Karpas-422 (cell line): ENCODE measurements around the gene NWD2. TPM values are rescaled to one million over a fixed set of nuclear protein-coding genes. Genes with fewer than 3 reads are reported as not detected.

Experiments used
- DNase-seq: peaks from one replicate; pipeline ENCODE4 v3.0.0-alpha.2; 2015
- H2AFZ ChIP-seq: fragments of 200-600 bp; sonication (generic); 2 replicates; pipeline ENCODE4 v1.6.1; 2014; ENCODE audit warnings: antibody characterized with exemption, low read length, mixed read lengths
- H3K27ac ChIP-seq: fragments of 200-600 bp; sonication (generic); 2 replicates; pipeline ENCODE4 v1.5.1; 2014; ENCODE audit warnings: mild to moderate bottlenecking, low read length, moderate library complexity
- H3K27me3 ChIP-seq: fragments of 200-600 bp; sonication (generic); 2 replicates; pipeline ENCODE4 v1.6.1; 2014; ENCODE audit warnings: low read length, mixed read lengths
- H3K36me3 ChIP-seq: fragments of 200-600 bp; sonication (generic); 2 replicates; pipeline ENCODE4 v1.6.1; 2014; ENCODE audit warnings: low read length, mixed read lengths; ENCODE audit not compliant: insufficient read depth
- H3K4me1 ChIP-seq: fragments of 200-600 bp; sonication (generic); 2 replicates; pipeline ENCODE4 v1.6.1; 2014; ENCODE audit warnings: mild to moderate bottlenecking, low read length, mixed read lengths
- H3K4me2 ChIP-seq: fragments of 200-600 bp; sonication (generic); 2 replicates; pipeline ENCODE4 v1.6.1; 2014; ENCODE audit warnings: low read length, low read depth, mild to moderate bottlenecking; ENCODE audit not compliant: poor library complexity, severe bottlenecking
- H3K4me3 ChIP-seq: fragments of 200-600 bp; sonication (generic); 2 replicates; pipeline ENCODE4 v1.5.1; 2014; ENCODE audit warnings: mild to moderate bottlenecking, antibody characterized with exemption, low read length, mixed read lengths
- H3K79me2 ChIP-seq: fragments of 200-600 bp; sonication (generic); 2 replicates; pipeline ENCODE4 v1.6.1; 2014; ENCODE audit warnings: mild to moderate bottlenecking, low read length, mixed read lengths
- H3K9ac ChIP-seq: fragments of 200-600 bp; sonication (generic); 2 replicates; pipeline ENCODE4 v1.6.0; 2014; ENCODE audit warnings: low read length
- H3K9me2 ChIP-seq: fragments of 200-600 bp; sonication (generic), shearing (Covaris generic); replicated peaks from 2 replicates; pipeline ENCODE4 v1.6.0; 2014; ENCODE audit warnings: mild to moderate bottlenecking, low read length, moderate library complexity; ENCODE audit not compliant: insufficient read depth
- H3K9me3 ChIP-seq: fragments of 300-700, 200-600 bp; sonication (generic); 2 replicates; pipeline ENCODE4 v1.6.1; 2014; ENCODE audit warnings: low read length, mixed read lengths
- H4K20me1 ChIP-seq: fragments of 200-600 bp; sonication (generic); 2 replicates; pipeline ENCODE4 v1.6.1; 2014; ENCODE audit warnings: mild to moderate bottlenecking, antibody characterized with exemption, low read length, low read depth; ENCODE audit not compliant: insufficient read depth
- total RNA-seq: library from RNA; depleted of rRNA; stranded (reverse); fragments of >200 nt; shearing (Covaris generic); gene quantifications from 2 replicates; pipeline ENCODE4 v1.2.3, GENCODE V29; 2014; ENCODE audit warnings: low replicate concordance

Gene NWD2
- total RNA-seq, 1 experiment from 2014 or later: not detected

DNA sequence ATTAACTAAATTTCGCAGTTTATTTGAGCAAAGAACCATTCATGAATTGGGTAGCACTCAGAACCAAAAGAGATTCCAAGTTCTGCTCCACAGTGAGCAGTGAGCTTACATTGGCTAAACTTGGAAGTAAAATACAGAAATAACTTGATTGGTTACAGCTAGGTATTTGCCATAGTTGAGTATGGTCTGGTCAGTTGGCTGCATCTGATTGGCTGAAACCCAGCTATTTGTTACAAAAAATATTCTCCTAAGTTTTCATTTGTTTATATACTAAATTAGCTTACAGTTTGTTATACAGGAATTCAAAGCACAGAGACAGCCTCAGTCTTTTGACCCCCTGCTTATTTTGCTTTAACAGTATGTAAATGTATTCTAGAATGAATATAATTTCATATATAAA, 226.6 kb downstream of the NWD2 start:
- no peak overlapping the region for H3K4me2 ChIP-seq
- H3K9me2 ChIP-seq: no peaks in the 10 kb centered on the region

DNA sequence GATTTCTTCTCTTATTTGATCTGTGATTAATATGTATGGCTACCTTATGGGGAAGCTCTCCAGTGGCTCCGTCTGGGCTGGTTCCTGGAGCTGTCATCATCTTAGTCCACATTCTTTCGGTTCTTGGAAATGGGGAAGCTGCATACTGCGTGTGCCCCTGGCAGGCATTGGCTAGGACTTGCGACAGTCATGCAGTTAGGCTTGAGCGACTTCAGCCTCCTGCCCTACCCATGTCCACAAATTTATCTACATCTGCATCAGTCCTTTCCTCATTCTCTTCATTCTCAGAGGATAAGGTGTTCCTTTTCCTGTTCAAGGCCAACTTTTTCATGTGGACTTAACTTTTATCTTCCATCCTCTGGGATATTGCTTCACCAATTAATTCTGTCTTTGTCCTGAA, 227.4 kb downstream of the NWD2 start:
- no peaks in the 10 kb centered on the region for H3K4me1 ChIP-seq
- no peaks in the 10 kb centered on the region for H3K79me2 ChIP-seq
- H3K27me3 ChIP-seq: no peaks in the 10 kb centered on the region
- H3K27ac ChIP-seq: no peak overlapping the region
- H3K9me2 ChIP-seq: no peaks in the 10 kb centered on the region
- H2AFZ ChIP-seq: no peak overlapping the region
- no peak overlapping the region for H3K4me2 ChIP-seq
- H3K36me3 ChIP-seq: no peaks in the 10 kb centered on the region
- no peak for DNase-seq
- no peaks in the 10 kb centered on the region for H4K20me1 ChIP-seq
- no peaks in the 10 kb centered on the region for H3K9me3 ChIP-seq
- no peak overlapping the region for H3K4me3 ChIP-seq
- H3K9ac ChIP-seq: no peak overlapping the region

More for the DNA sequence above, 226.6 kb downstream of the NWD2 start:
- Histone ChIP-seq H3K9me3 (no peaks in the 10 kb centered on the region), H3K79me2 (no peaks in the 10 kb centered on the region), H4K20me1 (no peaks in the 10 kb centered on the region), H2AFZ (no peak overlapping the region), H3K4me3 (no peak overlapping the region), H3K36me3 (no peaks in the 10 kb centered on the region), H3K27me3 (no peaks in the 10 kb centered on the region), H3K4me1 (no peaks in the 10 kb centered on the region), H3K9ac (no peak overlapping the region), H3K27ac (no peak overlapping the region)
- DNase-seq: no peak

DNA sequence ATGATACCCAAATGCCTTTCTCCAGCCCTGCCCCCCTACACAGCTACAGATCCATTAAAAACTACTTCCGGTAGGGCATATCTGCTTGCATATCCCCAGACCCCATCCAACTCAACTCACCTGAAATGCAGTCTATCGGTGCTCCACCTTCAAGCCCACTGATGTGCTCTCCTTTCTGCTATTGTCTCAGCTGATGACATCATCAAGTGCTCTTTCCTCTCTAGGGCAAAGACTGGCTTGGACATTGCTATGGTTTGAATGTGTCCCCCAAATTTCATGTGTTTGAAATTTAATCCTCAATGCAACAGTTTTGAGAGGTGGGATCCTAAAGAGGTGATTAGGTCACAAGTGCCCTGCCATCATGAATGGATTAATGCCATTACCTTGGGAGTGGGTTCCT, 229.3 kb downstream of the NWD2 start:
- Histone ChIP-seq H3K79me2 (no peaks in the 10 kb centered on the region), H3K9me2 (no peaks in the 10 kb centered on the region), H3K4me1 (no peaks in the 10 kb centered on the region), H3K9ac (no peak overlapping the region), H3K27ac (no peak overlapping the region), H4K20me1 (no peaks in the 10 kb centered on the region), H3K4me2 (no peak overlapping the region), H2AFZ (no peak overlapping the region), H3K27me3 (no peaks in the 10 kb centered on the region), H3K36me3 (no peaks in the 10 kb centered on the region), H3K9me3 (no peaks in the 10 kb centered on the region), H3K4me3 (no peak overlapping the region)
- no peak for DNase-seq

GRCh38 chr4:37475087-37475486, 230.5 kb downstream of the NWD2 start:
- H3K4me3 ChIP-seq: no peak overlapping the region
- H3K79me2 ChIP-seq: no peaks in the 10 kb centered on the region
- H3K27me3 ChIP-seq: no peaks in the 10 kb centered on the region
- H3K27ac ChIP-seq: no peak overlapping the region
- no peak overlapping the region for H2AFZ ChIP-seq
- no peak overlapping the region for H3K9ac ChIP-seq
- no peaks in the 10 kb centered on the region for H3K9me3 ChIP-seq
- H3K4me1 ChIP-seq: no peaks in the 10 kb centered on the region
- H3K4me2 ChIP-seq: no peak overlapping the region
- H4K20me1 ChIP-seq: no peaks in the 10 kb centered on the region
- H3K36me3 ChIP-seq: no peaks in the 10 kb centered on the region
- DNase-seq: no peak
- no peaks in the 10 kb centered on the region for H3K9me2 ChIP-seq

DNA sequence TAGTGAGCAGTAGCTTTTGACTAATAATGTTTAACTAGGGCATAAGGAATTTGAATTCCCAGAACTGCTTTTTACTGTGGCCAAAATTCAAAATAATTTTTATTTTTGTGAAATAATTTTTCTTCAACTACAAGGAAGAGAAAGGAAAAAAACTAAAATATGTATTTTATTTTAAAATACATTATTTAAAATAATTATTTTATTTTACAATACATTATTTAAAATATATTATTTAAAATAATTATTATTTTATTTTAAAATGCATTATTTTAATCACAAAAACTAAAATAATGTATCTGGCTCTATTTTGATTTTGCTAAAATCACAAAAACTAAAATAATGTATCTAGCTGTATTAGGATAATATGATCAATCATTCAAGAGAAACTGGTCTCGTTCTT, 231.2 kb downstream of the NWD2 start:
- H2AFZ ChIP-seq: no peak overlapping the region
- no peak for DNase-seq
- no peaks in the 10 kb centered on the region for H3K27me3 ChIP-seq
- H3K4me1 ChIP-seq: no peaks in the 10 kb centered on the region
- H3K9ac ChIP-seq: no peak overlapping the region
- no peak overlapping the region for H3K4me2 ChIP-seq
- H3K4me3 ChIP-seq: no peak overlapping the region
- no peaks in the 10 kb centered on the region for H4K20me1 ChIP-seq
- H3K9me3 ChIP-seq: no peaks in the 10 kb centered on the region
- no peaks in the 10 kb centered on the region for H3K36me3 ChIP-seq
- no peak overlapping the region for H3K27ac ChIP-seq
- no peaks in the 10 kb centered on the region for H3K79me2 ChIP-seq
- H3K9me2 ChIP-seq: no peaks in the 10 kb centered on the region

DNA sequence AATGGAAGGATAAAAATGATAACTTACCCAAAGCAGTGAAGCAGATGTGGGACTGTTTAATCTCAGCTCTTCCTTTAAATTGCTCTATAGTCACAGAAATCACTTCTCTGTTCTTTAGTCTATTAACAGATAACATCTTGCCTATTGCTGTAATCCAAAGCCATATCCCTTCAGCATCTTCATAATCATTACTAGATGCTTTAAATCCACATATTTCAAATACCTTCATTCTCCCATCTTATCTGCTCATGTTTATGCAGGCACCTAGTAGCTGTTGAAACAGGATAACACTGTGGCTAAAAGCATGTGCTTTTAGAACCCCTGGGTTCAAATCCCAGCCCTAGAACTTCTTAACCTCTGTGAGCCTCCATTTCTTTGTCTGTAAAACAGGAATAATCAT, 231.7 kb downstream of the NWD2 start:
- no peaks in the 10 kb centered on the region for H3K27me3 ChIP-seq
- no peak overlapping the region for H3K4me2 ChIP-seq
- no peak overlapping the region for H3K4me3 ChIP-seq
- H3K9ac ChIP-seq: no peak overlapping the region
- no peaks in the 10 kb centered on the region for H3K36me3 ChIP-seq
- H3K27ac ChIP-seq: no peak overlapping the region
- H4K20me1 ChIP-seq: no peaks in the 10 kb centered on the region
- no peaks in the 10 kb centered on the region for H3K9me3 ChIP-seq
- no peaks in the 10 kb centered on the region for H3K9me2 ChIP-seq
- H3K4me1 ChIP-seq: no peaks in the 10 kb centered on the region
- no peak overlapping the region for H2AFZ ChIP-seq
- no peaks in the 10 kb centered on the region for H3K79me2 ChIP-seq
- DNase-seq: no peak

DNA sequence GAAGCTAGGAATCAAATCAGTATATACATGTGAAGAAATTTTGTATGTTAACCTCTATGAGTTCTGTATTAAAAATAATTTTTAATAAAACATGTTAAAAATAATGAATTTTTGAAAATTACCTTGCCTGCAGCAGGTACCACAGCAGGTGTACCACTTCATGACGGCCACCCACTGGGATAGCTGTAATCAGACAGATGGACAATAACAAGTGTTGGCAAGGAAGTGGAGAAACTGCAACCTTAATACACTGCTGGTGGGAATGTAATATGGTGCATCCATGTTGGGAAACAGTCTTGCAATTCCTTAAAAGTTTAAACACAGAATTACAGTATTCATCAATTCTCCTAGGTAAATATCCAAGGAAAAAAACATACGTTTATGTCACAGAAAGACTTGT, 232.1 kb downstream of the NWD2 start:
- Histone ChIP-seq H3K4me1 (no peaks in the 10 kb centered on the region), H2AFZ (no peak overlapping the region), H3K9me3 (no peaks in the 10 kb centered on the region), H3K9ac (no peak overlapping the region), H3K4me2 (no peak overlapping the region), H3K4me3 (no peak overlapping the region), H3K27ac (no peak overlapping the region), H3K36me3 (no peaks in the 10 kb centered on the region), H3K9me2 (no peaks in the 10 kb centered on the region), H4K20me1 (no peaks in the 10 kb centered on the region), H3K79me2 (no peaks in the 10 kb centered on the region), H3K27me3 (no peaks in the 10 kb centered on the region)
- no peak for DNase-seq

GRCh38 chr4:37477126-37477525, 232.6 kb downstream of the NWD2 start:
- Histone ChIP-seq H3K4me3 (no peak overlapping the region), H3K79me2 (no peaks in the 10 kb centered on the region), H3K4me1 (no peaks in the 10 kb centered on the region), H3K4me2 (no peak overlapping the region), H3K9me2 (no peaks in the 10 kb centered on the region), H4K20me1 (no peaks in the 10 kb centered on the region), H3K9ac (no peak overlapping the region), H3K9me3 (no peaks in the 10 kb centered on the region), H3K27me3 (no peaks in the 10 kb centered on the region), H3K36me3 (no peaks in the 10 kb centered on the region), H2AFZ (no peak overlapping the region), H3K27ac (no peak overlapping the region)
- no peak for DNase-seq

DNA sequence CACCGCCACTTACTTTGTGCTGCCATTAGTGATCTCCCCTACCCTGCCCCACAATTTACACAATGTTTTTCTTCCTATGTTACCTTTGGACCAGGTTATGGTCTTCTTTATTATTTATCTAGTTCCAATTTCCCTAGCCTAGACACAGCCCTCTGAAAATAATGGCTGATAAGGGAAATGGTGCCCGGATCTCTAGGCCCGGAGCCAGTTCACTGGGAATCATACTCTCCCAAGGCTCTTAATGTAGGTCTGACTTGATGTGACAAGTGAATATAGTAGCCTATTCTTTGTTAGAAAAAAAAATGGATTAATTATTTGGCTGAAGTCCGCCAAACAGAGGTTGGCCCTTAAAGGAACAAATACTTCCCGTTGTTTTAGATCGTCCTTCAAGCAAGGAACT, 233.6 kb downstream of the NWD2 start:
- H3K27ac ChIP-seq: no peak overlapping the region
- no peaks in the 10 kb centered on the region for H3K9me2 ChIP-seq
- no peak overlapping the region for H3K4me2 ChIP-seq
- no peaks in the 10 kb centered on the region for H4K20me1 ChIP-seq
- no peaks in the 10 kb centered on the region for H3K4me1 ChIP-seq
- no peaks in the 10 kb centered on the region for H3K79me2 ChIP-seq
- no peak overlapping the region for H3K9ac ChIP-seq
- H3K4me3 ChIP-seq: no peak overlapping the region
- no peaks in the 10 kb centered on the region for H3K9me3 ChIP-seq
- H3K27me3 ChIP-seq: no peaks in the 10 kb centered on the region
- DNase-seq: no peak
- H3K36me3 ChIP-seq: no peaks in the 10 kb centered on the region
- no peak overlapping the region for H2AFZ ChIP-seq
